GM19372 (cell line): ENCODE data around the gene STK39.

Experiments used
- ATAC-seq: cut with Tn5 transposase; IDR thresholded peaks from one replicate; pipeline ENCODE4 v1.9.1; 2021; ENCODE audit warnings: mild to moderate bottlenecking, low read depth, moderate library complexity; ENCODE audit not compliant: unreplicated experiment

STK39 gene

DNA sequence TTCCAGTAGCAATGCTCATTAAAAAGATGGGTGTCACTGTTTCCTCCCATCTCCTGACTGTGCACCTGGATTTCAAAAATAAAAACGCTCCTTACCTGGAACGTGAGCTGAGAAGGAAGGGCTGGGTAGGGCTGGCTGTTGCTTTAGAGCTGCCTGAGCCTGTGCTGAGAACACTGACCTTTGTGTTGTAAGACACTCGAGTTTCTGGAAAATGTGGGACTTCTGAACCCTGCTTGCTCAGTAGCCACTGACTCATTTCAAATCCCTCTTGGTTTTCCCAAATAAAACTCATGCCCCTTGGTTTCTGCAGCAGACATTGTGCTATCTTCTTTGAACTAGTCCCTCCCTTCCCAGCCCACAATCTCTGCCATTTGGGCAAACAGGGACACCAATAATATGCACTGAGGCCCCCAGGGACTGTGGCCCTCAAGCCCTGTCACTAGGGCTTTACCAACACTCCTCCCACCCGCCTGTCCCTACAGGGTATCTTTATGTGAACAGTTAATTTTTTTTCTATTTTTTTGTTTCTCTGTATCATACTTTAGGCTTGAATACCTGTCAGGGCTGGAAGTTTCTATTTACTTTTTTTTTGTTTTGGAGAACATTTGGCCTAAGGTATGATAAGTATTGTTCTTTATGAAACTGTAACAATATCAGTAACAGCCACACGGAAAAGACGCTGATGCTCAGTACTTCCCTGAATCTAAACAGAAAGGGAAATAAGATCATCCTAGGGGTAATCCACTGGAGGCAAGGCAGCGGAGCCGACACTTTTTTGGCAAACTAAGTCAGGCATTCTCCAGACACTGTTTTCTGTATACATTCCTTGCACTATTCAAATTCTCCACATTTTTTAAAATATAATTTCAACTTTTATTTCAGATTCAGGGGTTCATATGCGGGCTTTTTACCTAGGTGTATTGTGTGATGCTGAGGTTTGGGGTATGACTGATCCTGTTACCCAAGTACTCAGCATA lies 280.2 kb downstream of the STK39 start:
- ATAC-seq = no peak

DNA sequence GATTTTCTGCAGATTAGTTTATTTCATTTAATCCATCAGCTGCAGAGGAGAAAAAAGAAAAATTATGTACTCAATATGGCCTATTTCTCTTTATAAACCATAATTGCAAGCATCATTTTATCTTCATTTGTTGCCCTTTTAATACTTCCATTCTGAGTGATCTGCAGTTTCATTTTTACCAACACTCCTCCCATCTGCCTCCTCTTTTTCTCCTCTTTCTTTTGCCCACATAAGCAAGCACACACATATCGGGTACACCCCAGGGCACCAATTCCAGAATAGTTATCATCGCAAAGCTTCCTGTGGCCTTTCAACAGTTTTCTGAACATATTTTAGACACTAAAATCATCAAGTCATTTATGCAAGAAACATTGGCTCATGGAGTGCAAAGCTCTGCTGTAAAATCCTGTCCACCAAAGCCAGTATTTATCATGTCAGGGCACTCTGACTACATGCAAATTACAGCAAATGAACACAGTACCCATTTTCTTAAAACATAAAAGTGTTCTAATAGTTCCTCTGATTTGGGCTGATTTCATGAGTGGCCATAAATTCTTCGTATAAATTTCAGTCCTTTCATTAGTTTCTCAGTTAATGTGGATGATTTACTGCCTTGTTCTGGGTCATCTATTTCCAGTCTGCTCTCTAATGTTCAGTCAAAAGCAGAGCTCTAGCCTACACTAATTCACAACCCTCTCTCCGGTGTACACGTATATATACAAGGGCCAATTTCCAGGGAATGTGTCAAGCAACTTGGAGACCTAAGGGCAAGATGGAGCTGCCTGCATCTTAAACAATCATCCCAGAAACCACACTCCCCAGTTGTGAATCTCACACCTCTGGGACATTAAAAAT lies 281.3 kb downstream of the STK39 start:
- ATAC-seq = no peak

DNA sequence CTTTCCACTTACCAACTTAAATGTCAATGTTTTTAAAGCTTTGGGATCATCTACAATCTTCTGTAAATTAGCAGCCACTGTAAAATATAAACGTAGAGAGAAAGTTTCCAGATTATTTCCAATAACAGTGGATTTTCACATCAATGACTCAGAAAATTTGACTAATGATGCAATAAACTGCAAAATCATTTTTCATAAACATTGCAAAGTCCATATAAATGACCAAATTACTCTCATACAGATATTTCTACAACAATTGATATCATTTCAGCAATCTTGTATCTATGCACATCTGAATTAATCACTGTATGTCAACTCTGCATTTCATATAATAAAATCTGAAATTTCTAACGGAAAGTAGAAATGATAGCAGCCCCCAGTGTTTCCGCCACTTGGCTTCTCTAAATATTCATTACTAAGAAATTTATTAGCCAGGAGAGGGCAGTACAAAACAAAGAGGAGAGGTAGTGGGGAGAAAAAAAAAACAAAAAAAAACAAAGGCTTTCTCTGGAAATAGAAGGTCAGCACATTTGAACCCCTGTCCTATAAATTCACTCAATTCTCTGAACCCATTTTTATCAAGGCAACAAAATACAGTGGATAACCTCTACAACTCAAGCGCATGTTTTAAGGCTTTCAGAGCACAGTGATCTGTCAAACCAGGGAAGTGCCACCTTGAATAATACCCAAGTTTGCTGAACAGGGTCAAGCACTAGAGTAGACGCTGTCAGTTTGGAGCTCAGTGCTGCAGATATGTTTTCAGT lies 282.6 kb downstream of the STK39 start:
- ATAC-seq = no peak

DNA sequence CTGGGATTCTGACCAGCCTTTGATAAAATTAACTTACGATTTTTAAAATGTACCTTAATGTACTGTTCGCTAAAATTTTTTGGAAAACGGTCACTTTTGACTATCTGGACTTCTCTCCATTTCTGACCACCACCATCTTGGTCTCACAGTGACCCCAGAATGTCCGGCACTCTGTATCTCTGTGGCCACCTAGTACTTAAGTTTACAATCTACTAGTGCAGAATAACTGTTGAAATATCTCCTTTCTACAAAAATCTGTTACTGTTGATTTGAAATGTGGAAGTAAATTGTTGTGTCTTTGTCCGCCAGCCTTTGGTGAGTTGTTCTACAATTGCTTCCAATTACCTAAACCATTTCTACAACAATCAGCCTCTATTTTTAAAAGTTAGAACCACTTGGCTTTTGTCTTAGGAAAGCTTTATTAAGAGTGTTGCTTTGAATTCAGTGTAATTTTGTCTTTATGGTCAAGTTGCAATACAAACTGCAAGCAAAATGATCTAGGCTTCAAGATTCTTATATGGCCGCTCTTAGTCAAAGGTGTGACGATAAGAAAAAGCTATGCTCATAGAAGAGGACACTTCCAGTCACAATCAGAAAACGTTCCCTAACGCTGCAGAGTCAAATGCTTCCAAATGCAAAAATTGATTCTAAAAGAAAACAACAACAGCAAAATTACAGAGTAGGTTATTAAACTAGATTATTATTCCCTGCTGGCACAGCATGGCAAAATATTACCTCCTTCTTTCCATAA lies 283.3 kb downstream of the STK39 start:
- ATAC-seq = no peak

- ATAC-seq = no peak
Observed at GRCh38 chr2:167962436-167963226, 284.8 kb downstream of the STK39 start.

GRCh38 chr2:167961536-167962048 lies 285.8 kb downstream of the STK39 start:
- no peak for ATAC-seq

- no peak for ATAC-seq
Observed at GRCh38 chr2:167960089-167960747, 287.2 kb downstream of the STK39 start.

GRCh38 chr2:167957662-167958061 lies 289.7 kb downstream of the STK39 start:
- ATAC-seq = no peak

GRCh38 chr2:167955264-167955906 lies 292.0 kb downstream of the STK39 start:
- no peak for ATAC-seq

GRCh38 chr2:167954495-167954894 lies 292.9 kb downstream of the STK39 start:
- no peak for ATAC-seq

GRCh38 chr2:167953776-167954175 lies 293.6 kb downstream of the STK39 start:
- no peak for ATAC-seq

DNA sequence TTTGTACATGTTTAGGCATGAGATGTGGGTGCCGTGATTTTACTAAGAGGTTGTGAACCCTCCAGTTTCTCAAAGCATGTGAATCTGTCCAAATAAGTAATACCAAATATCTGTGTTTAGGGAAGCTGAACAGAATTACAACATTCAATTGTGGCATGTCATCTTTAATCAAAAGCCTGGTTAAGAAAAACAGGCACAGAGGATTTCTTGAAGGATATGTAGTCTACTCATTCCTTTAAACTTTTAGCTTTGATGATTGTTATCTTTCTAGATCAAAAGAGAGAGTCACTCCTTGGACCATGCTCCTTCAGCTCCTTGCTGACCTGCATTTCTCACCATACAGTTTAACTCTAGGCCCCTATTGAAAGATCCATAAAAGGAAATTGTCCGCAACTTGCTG lies 296.8 kb downstream of the STK39 start:
- ATAC-seq = no peak

DNA sequence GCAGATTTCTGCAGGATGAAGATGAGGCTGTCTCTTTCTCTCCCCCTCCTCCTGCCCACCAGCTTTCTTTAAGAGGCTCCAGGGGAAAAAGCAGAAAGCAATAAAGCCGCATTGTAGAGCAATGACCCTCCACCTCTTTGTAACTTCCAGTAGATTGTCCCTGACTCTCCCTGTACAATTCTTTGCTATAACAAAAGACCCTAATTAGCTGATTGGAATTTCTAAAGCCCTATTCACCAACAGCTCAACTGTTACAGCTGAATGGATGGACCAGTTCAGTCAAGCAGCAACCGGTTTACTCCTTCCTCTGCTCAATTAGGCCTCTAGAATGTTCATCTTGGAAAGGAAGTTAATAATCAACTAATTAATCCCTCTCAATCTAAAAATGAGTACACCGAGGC lies 301.0 kb downstream of the STK39 start:
- no peak for ATAC-seq

- no peak for ATAC-seq
Observed at GRCh38 chr2:167945660-167946368, 301.6 kb downstream of the STK39 start.

DNA sequence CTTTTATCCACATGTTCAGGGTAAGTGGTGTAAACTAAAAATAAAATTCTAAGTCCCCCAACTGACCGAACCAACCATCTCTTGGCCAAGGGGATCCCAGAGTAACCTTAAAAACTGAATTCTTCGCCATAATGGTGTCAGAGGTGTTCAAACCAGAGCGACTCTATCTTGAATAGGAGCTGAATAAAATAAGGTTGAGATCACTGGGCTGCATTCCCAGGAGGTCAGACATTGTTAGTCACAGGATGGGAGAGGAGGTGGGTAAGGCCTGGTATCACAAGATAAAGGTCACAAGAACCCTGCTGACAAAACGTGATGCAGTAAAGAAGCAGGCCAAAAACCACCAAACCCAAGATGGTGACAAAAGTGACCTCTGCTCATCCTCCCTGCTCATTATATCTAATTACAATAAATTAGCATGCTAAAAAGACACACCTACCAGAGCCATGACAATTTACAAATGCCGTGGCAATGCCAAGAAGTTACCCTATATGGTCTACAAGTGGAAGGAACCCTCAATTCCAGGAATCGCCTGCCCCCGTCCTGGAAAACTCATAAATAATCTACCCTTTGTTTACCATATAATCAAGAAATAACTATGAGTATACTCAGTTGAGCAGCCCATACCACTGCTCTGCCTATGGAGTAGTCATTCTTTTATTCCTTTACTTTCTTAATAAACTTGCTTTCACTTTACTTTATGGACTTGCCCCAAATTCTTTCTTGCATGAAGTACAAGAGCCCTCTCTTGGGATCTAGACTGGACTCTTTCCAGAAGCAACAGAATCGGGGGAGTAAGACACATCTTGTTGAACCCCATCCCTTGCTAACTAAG lies 302.4 kb downstream of the STK39 start:
- no peak for ATAC-seq

DNA sequence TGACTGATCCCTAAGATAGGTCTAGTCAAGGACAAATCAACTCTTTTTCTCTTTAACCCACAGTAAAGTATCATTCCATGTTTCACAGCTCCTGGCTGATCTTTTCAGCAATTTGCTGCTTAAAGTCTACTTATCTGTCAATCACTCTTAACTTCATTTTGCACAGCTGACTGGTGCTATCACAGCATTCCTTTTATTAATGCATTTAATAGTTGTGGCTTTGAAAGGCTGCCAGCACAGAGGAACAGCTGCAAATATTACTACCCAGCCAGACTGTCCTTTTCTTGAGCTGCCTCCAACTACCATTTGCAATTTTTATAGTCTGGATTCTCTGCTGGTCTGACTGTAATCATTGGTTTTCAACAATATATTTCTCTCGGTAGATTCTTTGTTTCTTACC lies 303.5 kb downstream of the STK39 start:
- no peak for ATAC-seq
